CD4-positive, alpha-beta memory T cell (primary cell): ENCODE measurements around the gene LRGUK. TPM values are rescaled to one million over a fixed set of nuclear protein-coding genes. Genes with fewer than 3 reads are reported as not detected.

Source experiments
- CTCF ChIA-PET: fragments of 350-600 bp; sonication (Branson Sonifier 250); formaldehyde crosslinking; loops from one replicate; lab custom pipeline; 2021; ENCODE audit warnings: inconsistent platforms; ENCODE audit not compliant: partially characterized antibody; lab: Charles Lee
- POLR2A ChIA-PET: fragments of 350-600 bp; sonication (Branson Sonifier 250); formaldehyde crosslinking; loops from one replicate; lab custom pipeline; 2021; ENCODE audit not compliant: partially characterized antibody; lab: Charles Lee
- DNase-seq, 5 donors: peaks; one replicate each; pipeline versions ENCODE4 v3.0.0 to v3.0.0-alpha.2; 2020 to 2022; ENCODE audit warnings: mixed read lengths in 1 of 5
- H3K27ac ChIP-seq: one replicate; pipeline ENCODE4 v1.7.0; 2013; ENCODE audit warnings: low read depth, low read length
- H3K27me3 ChIP-seq: 2 replicates; pipeline ENCODE4 v1.7.0; 2013; ENCODE audit warnings: mild to moderate bottlenecking, low read length, moderate library complexity; ENCODE audit not compliant: insufficient read depth
- H3K36me3 ChIP-seq: 2 replicates; pipeline ENCODE4 v1.7.0; 2013; ENCODE audit warnings: mild to moderate bottlenecking, low read length, moderate library complexity; ENCODE audit not compliant: insufficient read depth
- H3K4me1 ChIP-seq: 2 replicates; pipeline ENCODE4 v1.7.0; 2013; ENCODE audit warnings: mild to moderate bottlenecking, low read length, moderate library complexity; ENCODE audit not compliant: insufficient read depth
- H3K4me3 ChIP-seq, 2 donors: one replicate each; pipeline ENCODE4 v1.7.0; 2013; ENCODE audit warnings: low read length in 2 of 2, mild to moderate bottlenecking in 1 of 2
- H3K9me3 ChIP-seq, 2 donors: one replicate each; pipeline ENCODE4 v1.7.0; 2013; ENCODE audit warnings: low read length in 2 of 2, control low read depth in 1 of 2; ENCODE audit not compliant: control insufficient read depth in 1 of 2
- H3K27ac Mint-ChIP-seq, 7 donors: one replicate each; pipeline ENCODE4 v1.8.0; 2020 to 2021; ENCODE audit warnings: mixed read lengths in 7 of 7, mild to moderate bottlenecking in 6 of 7, inconsistent platforms in 3 of 7, moderate library complexity in 3 of 7
- H3K27me3 Mint-ChIP-seq, 2 donors: one replicate each; pipeline ENCODE4 v1.8.0; 2020 to 2021; ENCODE audit warnings: mixed read lengths in 2 of 2
- H3K36me3 Mint-ChIP-seq, 2 donors: one replicate each; pipeline ENCODE4 v1.8.0; 2020 to 2021; ENCODE audit warnings: mixed read lengths in 2 of 2, inconsistent platforms in 1 of 2, mild to moderate bottlenecking in 1 of 2
- H3K4me1 Mint-ChIP-seq, 4 donors: one replicate each; pipeline ENCODE4 v1.8.0; 2020 to 2021; ENCODE audit warnings: mixed read lengths in 4 of 4, mild to moderate bottlenecking in 1 of 4
- H3K4me3 Mint-ChIP-seq, 8 donors: one replicate each; pipeline ENCODE4 v1.8.0; 2020 to 2021; ENCODE audit warnings: mixed read lengths in 8 of 8, mild to moderate bottlenecking in 7 of 8, moderate library complexity in 6 of 8, inconsistent platforms in 3 of 8
- H3K9me3 Mint-ChIP-seq, 8 donors: one replicate each; pipeline ENCODE4 v1.8.0; 2020 to 2021; ENCODE audit warnings: mixed read lengths in 8 of 8, mild to moderate bottlenecking in 5 of 8, inconsistent platforms in 3 of 8, moderate library complexity in 1 of 8
- intact Hi-C: fragments of 100-400 bp; cut with micrococcal nuclease; formaldehyde crosslinking; loops from one replicate; pipeline ENCODE4 v1.15.1; 2023
- polyA plus RNA-seq, 2 donors: library from polyadenylated mRNA; unstranded; fragments of 300-500 nt; fragmentation: Illumina TruSeq; gene quantifications; one replicate each; pipeline ENCODE4 v1.2.3, GENCODE V29; 2021
- total RNA-seq, 2 experiments: library from RNA; stranded (reverse); gene quantifications; one replicate each; pipeline ENCODE4 v1.2.3, GENCODE V29; 2021

The LRGUK gene
- total and polyA plus RNA-seq, 4 experiments from 2014 or later: 0.38 to 0.55 TPM; not detected in 2

DNA sequence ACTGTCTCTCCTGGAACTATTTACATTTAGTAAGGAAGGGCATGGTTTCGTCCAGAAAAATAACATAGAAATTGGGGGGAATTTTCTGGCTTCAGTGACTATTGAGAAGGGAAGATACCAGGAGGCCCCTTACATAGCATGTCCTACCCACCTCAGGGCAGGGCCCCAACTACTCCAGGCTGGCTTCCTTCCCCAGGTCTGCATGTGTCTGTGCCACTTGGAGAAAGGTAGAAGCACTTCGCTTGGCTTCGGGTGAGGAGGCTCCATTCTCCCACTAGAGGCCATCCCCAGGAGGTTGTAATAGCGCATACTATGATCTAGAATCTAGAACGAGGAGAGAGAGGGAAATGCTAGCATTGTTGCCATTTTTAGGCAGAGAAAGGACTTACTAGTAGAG lies 14.7 kb downstream of the LRGUK start:
- Mint-ChIP-seq H3K36me3 (no peaks in the 10 kb centered on the region), H3K27me3 (peaks cover 0 to 1% of the 10 kb centered on the region in 2 donors), H3K4me3 (no peak overlapping the region), H3K27ac (no peak overlapping the region), H3K9me3 (no peaks in the 10 kb centered on the region), H3K4me1 (peaks cover 0 to 5% (median 1%) of the 10 kb centered on the region in 4 donors)
- peaks cover 5% of the 10 kb centered on the region for H3K4me1 ChIP-seq
- H3K4me3 ChIP-seq: no peak overlapping the region
- no peak overlapping the region for H3K27ac ChIP-seq
- H3K27me3 ChIP-seq: no peaks in the 10 kb centered on the region
- no peaks in the 10 kb centered on the region for H3K36me3 ChIP-seq
- ChIA-PET CTCF (interaction anchor here (0.7 to 2.2 kb wide), 10 partner anchors 9 to 1747 kb away, joined by 3 to 22 read pairs (median 7); partner anchors contain the start of gene LRGUK), POLR2A (no interaction called here)
- no peak for DNase-seq
- intact Hi-C loops: loop anchor here (1.0 to 2.0 kb wide), 2 partner anchors 186 to 1823 kb away; no protein-coding TSS in a partner anchor
- H3K9me3 ChIP-seq: no peaks in the 10 kb centered on the region

DNA sequence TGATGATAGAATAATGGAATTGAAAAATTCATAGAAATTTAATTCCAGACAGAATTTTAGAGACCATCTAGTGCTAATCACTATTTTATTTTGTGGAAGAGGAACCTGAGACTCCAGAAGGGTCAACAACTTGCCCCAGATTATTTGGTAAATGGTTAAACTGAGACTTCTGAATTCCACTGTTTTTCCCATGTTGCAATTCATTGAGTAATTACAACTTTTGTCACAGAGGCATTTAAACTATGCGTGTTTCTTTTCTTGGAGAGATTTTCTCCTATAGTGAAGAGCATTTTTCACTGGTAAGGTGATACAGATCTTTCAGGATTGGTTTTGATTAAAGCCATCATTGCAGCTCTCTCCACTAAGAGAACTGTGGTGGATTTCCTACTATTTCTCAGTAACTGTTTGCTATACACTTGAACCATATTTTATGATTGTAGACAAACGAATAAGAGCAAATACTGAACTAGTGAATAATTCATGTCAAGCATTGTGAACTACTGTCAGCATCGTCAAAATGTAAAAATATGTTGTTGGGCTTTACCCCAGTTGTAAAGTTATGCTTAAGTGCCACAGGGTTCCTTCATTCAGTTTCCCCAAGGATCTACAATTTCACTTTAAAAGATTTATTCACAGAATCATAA lies 26.5 kb downstream of the LRGUK start:
- intact Hi-C loops: no loop called here
- Histone ChIP-seq H3K4me3 (no peak overlapping the region), H3K4me1 (no peaks in the 10 kb centered on the region), H3K27ac (no peak overlapping the region), H3K36me3 (no peaks in the 10 kb centered on the region), H3K27me3 (no peaks in the 10 kb centered on the region), H3K9me3 (no peaks in the 10 kb centered on the region)
- Mint-ChIP-seq H3K36me3 (no peaks in the 10 kb centered on the region), H3K4me1 (no peaks in the 10 kb centered on the region), H3K27me3 (peaks cover 2% of the 10 kb centered on the region in 2 donors), H3K27ac (no peak overlapping the region), H3K9me3 (no peaks in the 10 kb centered on the region), H3K4me3 (no peak overlapping the region)
- ChIA-PET POLR2A (no interaction called here), CTCF (interaction anchor here (0.7 to 1.3 kb wide), 2 partner anchors 13 to 22 kb away, joined by 3 to 9 read pairs; no protein-coding TSS in a partner anchor)
- no peak for DNase-seq

DNA sequence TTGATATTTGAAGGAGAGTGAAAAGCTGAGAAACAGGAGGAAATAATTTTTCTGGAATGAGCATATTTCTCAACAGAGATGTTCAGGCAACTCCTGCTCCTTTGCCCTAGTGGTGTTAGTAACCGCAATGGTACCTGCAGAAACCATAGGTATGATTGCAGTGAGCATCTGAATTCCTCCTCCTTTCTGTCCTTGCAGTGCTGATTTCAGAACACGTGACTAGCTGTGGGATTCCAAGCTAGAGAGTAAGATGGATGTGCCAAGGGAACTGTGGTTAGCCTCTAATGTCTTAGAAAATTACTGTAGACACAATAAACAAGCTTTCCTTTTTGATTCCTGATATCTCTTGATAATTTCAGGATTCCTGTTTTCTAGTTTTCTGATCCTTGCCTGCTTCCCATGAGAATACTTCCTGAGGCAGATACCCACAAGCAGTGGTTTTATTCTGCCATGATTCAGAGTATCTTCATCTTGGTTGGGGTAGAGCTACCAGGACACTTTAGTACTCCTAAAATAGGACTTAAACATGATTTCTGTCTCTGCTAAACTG lies 27.5 kb downstream of the LRGUK start:
- H3K9me3 Mint-ChIP-seq: no peaks in the 10 kb centered on the region
- intact Hi-C loops: no loop called here
- Histone ChIP-seq H3K4me1 (no peaks in the 10 kb centered on the region), H3K27ac (no peak overlapping the region), H3K9me3 (no peaks in the 10 kb centered on the region), H3K4me3 (no peak overlapping the region), H3K36me3 (no peaks in the 10 kb centered on the region), H3K27me3 (no peaks in the 10 kb centered on the region)
- H3K36me3 Mint-ChIP-seq: no peaks in the 10 kb centered on the region
- no peaks in the 10 kb centered on the region for H3K4me1 Mint-ChIP-seq
- H3K27ac Mint-ChIP-seq: no peak overlapping the region
- H3K27me3 Mint-ChIP-seq: peaks cover 2% of the 10 kb centered on the region in 2 donors
- CTCF ChIA-PET: interaction anchor here (0.7 to 1.3 kb wide), 2 partner anchors 14 to 23 kb away, joined by 3 to 9 read pairs; no protein-coding TSS in a partner anchor
- POLR2A ChIA-PET: no interaction called here
- H3K4me3 Mint-ChIP-seq: no peak overlapping the region
- no peak for DNase-seq

- Histone ChIP-seq H3K4me3 (no peak overlapping the region), H3K27ac (no peak overlapping the region), H3K4me1 (no peaks in the 10 kb centered on the region), H3K9me3 (no peaks in the 10 kb centered on the region), H3K27me3 (no peaks in the 10 kb centered on the region), H3K36me3 (no peaks in the 10 kb centered on the region)
- no peak overlapping the region for H3K4me3 Mint-ChIP-seq
- no peaks in the 10 kb centered on the region for H3K36me3 Mint-ChIP-seq
- H3K27ac Mint-ChIP-seq: no peak overlapping the region
- no peak for DNase-seq
- ChIA-PET CTCF (interaction anchor here (1.3 kb wide), 1 partner anchor 14 kb away, joined by 9 read pairs; no protein-coding TSS in a partner anchor), POLR2A (no interaction called here)
- H3K4me1 Mint-ChIP-seq: no peaks in the 10 kb centered on the region
- intact Hi-C loops: no loop called here
- peaks cover 2% of the 10 kb centered on the region in 2 donors for H3K27me3 Mint-ChIP-seq
- H3K9me3 Mint-ChIP-seq: no peaks in the 10 kb centered on the region
Observed at GRCh38 chr7:134155206-134155605, 28.1 kb downstream of the LRGUK start.

- Histone ChIP-seq H3K4me1 (no peaks in the 10 kb centered on the region), H3K36me3 (no peaks in the 10 kb centered on the region), H3K27ac (no peak overlapping the region), H3K9me3 (no peaks in the 10 kb centered on the region), H3K27me3 (no peaks in the 10 kb centered on the region), H3K4me3 (no peak overlapping the region)
- Mint-ChIP-seq H3K4me3 (no peak overlapping the region), H3K27me3 (peaks cover 2% of the 10 kb centered on the region in 2 donors), H3K9me3 (no peaks in the 10 kb centered on the region), H3K4me1 (no peaks in the 10 kb centered on the region), H3K36me3 (no peaks in the 10 kb centered on the region), H3K27ac (no peak overlapping the region)
- intact Hi-C loops: no loop called here
- ChIA-PET CTCF (no interaction called here), POLR2A (no interaction called here)
- no peak for DNase-seq
Observed at GRCh38 chr7:134155871-134156270, 28.7 kb downstream of the LRGUK start.

GRCh38 chr7:134165252-134165651 lies 38.1 kb downstream of the LRGUK start:
- Mint-ChIP-seq H3K27me3 (no peaks in the 10 kb centered on the region), H3K4me3 (no peak overlapping the region), H3K36me3 (no peaks in the 10 kb centered on the region), H3K9me3 (no peaks in the 10 kb centered on the region), H3K4me1 (no peaks in the 10 kb centered on the region), H3K27ac (no peak overlapping the region)
- no peak overlapping the region for H3K27ac ChIP-seq
- no peak overlapping the region for H3K4me3 ChIP-seq
- no peaks in the 10 kb centered on the region for H3K4me1 ChIP-seq
- intact Hi-C loops: no loop called here
- POLR2A ChIA-PET: no interaction called here
- no peaks in the 10 kb centered on the region for H3K27me3 ChIP-seq
- no peak for DNase-seq
- H3K9me3 ChIP-seq: no peaks in the 10 kb centered on the region
- no peaks in the 10 kb centered on the region for H3K36me3 ChIP-seq
- CTCF ChIA-PET: no interaction called here

DNA sequence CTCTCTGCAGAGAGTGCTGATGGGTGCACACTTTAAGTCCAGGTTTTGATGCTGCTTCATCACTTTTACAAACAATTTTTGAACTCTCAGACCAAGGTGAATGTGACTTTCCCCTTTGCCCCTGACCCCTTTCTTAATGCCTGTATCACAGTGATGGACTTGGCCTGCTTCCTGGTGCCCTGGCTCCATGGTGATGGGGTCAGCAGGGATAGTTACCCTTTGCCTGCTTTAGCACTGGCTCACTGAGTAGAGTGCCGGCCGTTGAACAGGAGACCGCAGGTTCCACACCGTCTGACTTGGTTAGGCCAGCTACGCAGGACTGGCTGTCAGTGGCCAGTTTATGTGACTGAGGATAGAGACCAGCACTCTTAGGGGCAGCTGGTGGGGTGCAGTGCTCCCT lies 40.1 kb downstream of the LRGUK start:
- Mint-ChIP-seq H3K4me1 (no peaks in the 10 kb centered on the region), H3K9me3 (no peaks in the 10 kb centered on the region), H3K36me3 (no peaks in the 10 kb centered on the region), H3K27me3 (no peaks in the 10 kb centered on the region), H3K4me3 (no peak overlapping the region), H3K27ac (no peak overlapping the region)
- DNase-seq: no peak
- Histone ChIP-seq H3K36me3 (no peaks in the 10 kb centered on the region), H3K27ac (no peak overlapping the region), H3K27me3 (no peaks in the 10 kb centered on the region), H3K9me3 (no peaks in the 10 kb centered on the region), H3K4me3 (no peak overlapping the region), H3K4me1 (no peaks in the 10 kb centered on the region)
- POLR2A ChIA-PET: no interaction called here
- CTCF ChIA-PET: no interaction called here
- intact Hi-C loops: no loop called here
